IPS DF 19.7 (cell line): ENCODE measurements around the gene THSD7A.

Experiments
- DNase-seq: peaks from one replicate; pipeline ENCODE4 v3.0.0-alpha.2; 2013; ENCODE audit warnings: low read depth, low spot score

THSD7A gene

GRCh38 chr7:11703829-11704228, 128.2 kb downstream of the THSD7A start:
- no peak for DNase-seq

- no peak for DNase-seq
Observed at GRCh38 chr7:11702938-11703337, 129.1 kb downstream of the THSD7A start.

- no peak for DNase-seq
Observed at GRCh38 chr7:11701829-11702560, 130.0 kb downstream of the THSD7A start.

- DNase-seq: no peak
Observed at GRCh38 chr7:11699666-11700065, 132.3 kb downstream of the THSD7A start.

- DNase-seq: no peak
Observed at GRCh38 chr7:11698384-11698871, 133.6 kb downstream of the THSD7A start.

GRCh38 chr7:11690395-11690794, 141.6 kb downstream of the THSD7A start:
- no peak for DNase-seq

- no peak for DNase-seq
Observed at GRCh38 chr7:11689096-11689495, 142.9 kb downstream of the THSD7A start.

GRCh38 chr7:11681461-11681860, 150.5 kb downstream of the THSD7A start:
- no peak for DNase-seq

GRCh38 chr7:11675163-11675562, 156.8 kb downstream of the THSD7A start:
- DNase-seq: no peak

- no peak for DNase-seq
Observed at GRCh38 chr7:11668727-11669126, 163.3 kb downstream of the THSD7A start.

GRCh38 chr7:11667810-11668185, 164.2 kb downstream of the THSD7A start:
- no peak for DNase-seq

GRCh38 chr7:11667071-11667809, 164.8 kb downstream of the THSD7A start:
- no peak for DNase-seq

- DNase-seq: no peak
Observed at GRCh38 chr7:11665357-11665756, 166.6 kb downstream of the THSD7A start.

- no peak for DNase-seq
Observed at GRCh38 chr7:11655642-11656041, 176.4 kb downstream of the THSD7A start.

- DNase-seq: no peak
Observed at GRCh38 chr7:11655163-11655562, 176.8 kb downstream of the THSD7A start.

GRCh38 chr7:11650500-11650899, 181.5 kb downstream of the THSD7A start:
- DNase-seq: no peak

GRCh38 chr7:11650030-11650429, 182.0 kb downstream of the THSD7A start:
- DNase-seq: no peak

GRCh38 chr7:11648980-11649379, 183.0 kb downstream of the THSD7A start:
- DNase-seq: no peak

GRCh38 chr7:11648101-11648500, 183.9 kb downstream of the THSD7A start:
- no peak for DNase-seq

- no peak for DNase-seq
Observed at GRCh38 chr7:11642841-11643240, 189.2 kb downstream of the THSD7A start.

GRCh38 chr7:11642276-11642675, 189.7 kb downstream of the THSD7A start:
- DNase-seq: no peak

GRCh38 chr7:11638011-11638774, 193.8 kb downstream of the THSD7A start:
- no peak for DNase-seq
